Measurements from ENCODE around the gene DNPH1. TPM values are rescaled to one million over a fixed set of nuclear protein-coding genes. Genes with fewer than 3 reads are reported as not detected.

The DNPH1 gene
- total RNA-seq (2021) (43.5 and 57.0 TPM in 2 replicates), Bru-seq, nascent RNA (percentile 51 among the genes with signal in this experiment), BruChase-seq, experiment 1, labeled RNA remaining after a 2-hour chase (percentile 45 among the genes with signal in this experiment), BruChase-seq, experiment 2, labeled RNA remaining after a 6-hour chase (percentile 54 among the genes with signal in this experiment)
- long read RNA-seq, transcript DNPH1-201 (4 exons, 657 nt): major isoform, 91 of 117 reads
- long read RNA-seq, transcript DNPH1-202 (3 exons, 796 nt): minor isoform, 21 of 117 reads
- long read RNA-seq, partial matches to known transcripts: 1 of 117 reads
- long read RNA-seq, other reads (novel, unspliced or antisense): 1 of 117 reads

GRCh38 chr6:43228951-43229802, at the start of gene DNPH1:
DNPH1 (minus strand) TSS chr6:43229481; CDS start chr6:43229456, 25 bp downstream.
- BruUV-seq (replicated peaks): no TSS peak
- intact Hi-C loops (cut with micrococcal nuclease; ENCODE audit: unreplicated experiment): no loop called here
- POLR2A ChIA-PET (ENCODE audit: unreplicated experiment): interaction anchor here (0.6 kb wide), 1 partner anchor 18 kb away, joined by 3 read pairs; no protein-coding TSS in a partner anchor
- peak within 1 kb of the TSS; percentile 86 for H3K4me2 ChIP-seq
- no peaks in the 10 kb centered on the region for H3K9me2 ChIP-seq (ENCODE audit: insufficient read depth)
- 0 out of 2 replicates have a peak, but pooled peaks cover 9% of the 10 kb centered on the region for H3K4me1 ChIP-seq (replicated peaks; ENCODE audit: insufficient read depth)
- no peaks in the 10 kb centered on the region for H3K79me2 ChIP-seq (ENCODE audit: low read depth)
- CTCF ChIA-PET: interaction anchor here (0.6 kb wide), 3 partner anchors 51 to 720 kb away, joined by 3 to 5 read pairs (median 3); no protein-coding TSS in a partner anchor
- H3K4me3 ChIP-seq: peak within 1 kb of the TSS; percentile 86
- H3K36me3 ChIP-seq (ENCODE audit: low read depth): no peaks in the 10 kb centered on the region
- H3K9me3 ChIP-seq (ENCODE audit: insufficient read depth, low read depth): no peaks in the 10 kb centered on the region
- H4K20me1 ChIP-seq (ENCODE audit: insufficient read depth): no peaks in the 10 kb centered on the region
- H3K27me3 ChIP-seq (ENCODE audit: insufficient read depth, low read depth): no peaks in the 10 kb centered on the region
- DNase-seq: peak; percentile 50 to 81
- TF ChIP-seq CTCF (conservative IDR thresholded peaks at IDR 0.05) (peak; percentile 79), EZH2 (IDR thresholded peaks at IDR 0.05; ENCODE audit: low read depth) (no peak)
- H2AFZ ChIP-seq: peak within 1 kb of the TSS; percentile 95
- H3K27ac ChIP-seq: no peak within 1 kb of the TSS
- no peaks in the 10 kb centered on the region; the same call in 1 of the 2 replicates for H3F3A ChIP-seq (ENCODE audit: insufficient read depth, low read depth)

DNA sequence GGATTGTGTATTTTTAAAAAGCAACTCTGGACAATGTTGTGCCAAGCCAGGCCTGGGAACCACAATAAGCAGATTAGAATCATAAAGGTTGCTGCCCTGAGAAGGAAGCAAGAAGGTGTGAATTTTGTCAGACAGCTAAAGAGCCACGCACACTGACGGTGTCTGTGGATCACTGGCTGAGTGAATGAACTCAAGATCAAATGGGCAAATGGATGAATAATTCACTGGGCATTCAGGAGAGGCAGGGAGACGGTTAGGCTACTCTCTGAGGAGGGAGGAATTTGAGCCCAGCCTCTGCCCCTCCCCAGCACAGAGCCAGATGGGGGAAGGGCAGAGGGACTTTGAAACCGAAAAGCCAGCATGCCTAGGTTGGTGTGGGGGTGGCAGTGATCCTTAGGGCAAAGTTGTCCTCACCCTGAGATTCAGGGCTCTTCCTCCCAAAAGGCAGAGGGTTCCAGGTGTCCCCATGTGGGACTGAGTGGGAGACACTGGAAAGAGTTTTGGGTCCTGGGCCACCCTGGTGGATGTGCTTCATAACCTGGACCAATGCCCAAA, 49.3 kb upstream of the DNPH1 start:
- Histone ChIP-seq H4K20me1 (ENCODE audit: insufficient read depth) (no peaks in the 10 kb centered on the region), H3F3A (ENCODE audit: insufficient read depth, low read depth) (no peaks in the 10 kb centered on the region), H3K9me2 (ENCODE audit: insufficient read depth) (no peaks in the 10 kb centered on the region), H3K4me1 (replicated peaks; ENCODE audit: insufficient read depth) (no peaks in the 10 kb centered on the region), H3K36me3 (ENCODE audit: low read depth) (no peaks in the 10 kb centered on the region), H3K27ac (no peak overlapping the region), H3K4me2 (no peak overlapping the region), H3K79me2 (ENCODE audit: low read depth) (no peaks in the 10 kb centered on the region), H3K9me3 (ENCODE audit: insufficient read depth, low read depth) (no peaks in the 10 kb centered on the region), H3K4me3 (no peak overlapping the region), H2AFZ (no peak overlapping the region), H3K27me3 (ENCODE audit: insufficient read depth, low read depth) (peaks cover 21% of the 10 kb centered on the region)
- ChIA-PET POLR2A (ENCODE audit: unreplicated experiment) (no interaction called here), CTCF (interaction anchor here (0.6 kb wide), 1 partner anchor 15 kb away, joined by 3 read pairs; no protein-coding TSS in a partner anchor)
- DNase-seq: no peak
- TF ChIP-seq CTCF (conservative IDR thresholded peaks at IDR 0.05): no peak
- TF ChIP-seq EZH2 (IDR thresholded peaks at IDR 0.05; ENCODE audit: low read depth): no peak
- no TSS peak for BruUV-seq (replicated peaks)
- intact Hi-C loops (cut with micrococcal nuclease; ENCODE audit: unreplicated experiment): no loop called here

All from PC-9 (cell line).